Measurements from ENCODE around the gene CXorf66. TPM values are rescaled to one million over a fixed set of nuclear protein-coding genes. Genes with fewer than 3 reads are reported as not detected.
A peak's percentile ranks its signal among the peaks of the same experiment; 100 is the strongest.

CXorf66 gene
- total and polyA plus RNA-seq, 2 of the 4 experiments (the other 2 are of a cell fraction), result not detected

- H3K9me3 ChIP-seq (ENCODE audit: control insufficient read depth, insufficient read depth, low read length), result no peaks in the 10 kb centered on the region
- no peak overlapping the region for H2BK120ac ChIP-seq (ENCODE audit: low read depth, low read length)
- H4K20me1 ChIP-seq (ENCODE audit: insufficient read depth, low read length), result peaks cover 4% of the 10 kb centered on the region; the same call in 1 of the 2 replicates
- H2AK5ac ChIP-seq (ENCODE audit: low read depth, low read length), result no peak overlapping the region; the same call in 1 of the 2 replicates
- H3K14ac ChIP-seq (replicated peaks; ENCODE audit: low read depth, low read length), result no peak overlapping the region; the same call in 1 of the 2 replicates
- in situ Hi-C loops (cut with MboI; ENCODE audit: low sequenced_read_pairs) (no loop called here), intact Hi-C loops (cut with micrococcal nuclease) (loop anchor here (5.0 to 10.0 kb wide), 3 partner anchors 99 to 207 kb away; no protein-coding TSS in a partner anchor), dilution Hi-C loops (cut with HindIII; ENCODE audit: low sequenced_read_pairs, unreplicated experiment) (no loop called here)
- 16% methylated on average over 5 of the region's 33 CpGs; no CpG with 5 or more reads in 1 of the 2 experiments for WGBS, 2 experiments (ENCODE audit: extremely low coverage in 2 of 2, insufficient read length in 1 of 2)
- H3K4me1 ChIP-seq (ENCODE audit: control insufficient read depth, insufficient read depth, low read length), result no peaks in the 10 kb centered on the region
- peak overlapping the region; percentile 80 for H3K4me3 ChIP-seq (ENCODE audit: insufficient read depth, low read depth, low read length)
- peak overlapping the region; percentile 93 for H2AK9ac ChIP-seq (replicated peaks; ENCODE audit: low read depth, low read length, poor library complexity)
- H4K91ac ChIP-seq (ENCODE audit: insufficient read depth, low read depth, low read length), result no peak overlapping the region
- ATAC-seq (ENCODE audit: low read depth) (no peak), DNase-seq (no peak)
- POLR2A ChIA-PET (ENCODE audit: unreplicated experiment), result no interaction called here
- H4K5ac ChIP-seq (ENCODE audit: low read depth, low read length), result no peak overlapping the region
- CTCF ChIA-PET, result no interaction called here
- H4K8ac ChIP-seq (ENCODE audit: low read depth in 2 of 2, low read length in 2 of 2), result no peak overlapping the region; a peak in 1 of 4 replicates
- no peaks in the 10 kb centered on the region for H3K9me1 ChIP-seq (ENCODE audit: insufficient read depth, low read length)
- H3K27me3 ChIP-seq (ENCODE audit: control insufficient read depth, insufficient read depth, low read length), result no peaks in the 10 kb centered on the region
- peak overlapping the region; percentile 77 for H2AFZ ChIP-seq (replicated peaks; ENCODE audit: low read length, poor library complexity)
- H2BK15ac ChIP-seq (ENCODE audit: low read depth, low read length), result no peak overlapping the region
- no TSS peak for BruUV-seq (replicated peaks)
- H2BK5ac ChIP-seq (ENCODE audit: low read depth, low read length, poor library complexity, severe bottlenecking), result peak overlapping the region; percentile 22
- peak overlapping the region; percentile 73 for H3K4me2 ChIP-seq (ENCODE audit: low read depth, low read length)
- peak overlapping the region; percentile 45; the same call in 1 of the 2 replicates for H3K23ac ChIP-seq (ENCODE audit: low read depth, low read length)
- TF ChIP-seq MAFK (IDR thresholded peaks at IDR 0.05; ENCODE audit: low read depth, low read length) (no peak), RFX5 (IDR thresholded peaks at IDR 0.05; ENCODE audit: low read depth, low read length) (no peak), MAZ (IDR thresholded peaks at IDR 0.05; ENCODE audit: borderline replicate concordance, low read depth, low read length) (no peak), RCOR1 (IDR thresholded peaks at IDR 0.05; ENCODE audit: insufficient replicate concordance, low read length) (no peak)
- H3K9ac ChIP-seq (ENCODE audit: low read depth, low read length), result peak overlapping the region; percentile 45
- no peaks in the 10 kb centered on the region for H3K36me3 ChIP-seq (ENCODE audit: control insufficient read depth, insufficient read depth, low read length)
- H3K4ac ChIP-seq (ENCODE audit: low read depth, low read length), result 0 out of 2 replicates have a peak overlapping the region, but pooled peaks have one; percentile 1
- peaks cover 0 to 9% of the 10 kb centered on the region in 2 experiments; a peak in 2 of 4 replicates for H3K79me1 ChIP-seq (ENCODE audit: low read depth in 1 of 2, low read length in 2 of 2)
- H3K27ac ChIP-seq (ENCODE audit: insufficient read depth, low read length), result peak overlapping the region; percentile 70
- no peak overlapping the region; the same call in 1 of the 2 replicates for H3K56ac ChIP-seq (ENCODE audit: extremely low read depth, insufficient read depth, low read length)
- H3K18ac ChIP-seq (ENCODE audit: low read depth, low read length), result no peak overlapping the region
- H2BK20ac ChIP-seq (ENCODE audit: low read depth, low read length), result no peak overlapping the region
Measured at GRCh38 chrX:139931646-139932072, 33.7 kb downstream of the CXorf66 start.

Data from IMR-90 (cell line).